Liver (tissue), 9 donors: ENCODE results near the gene CPHXL. TPM values are rescaled to one million over a fixed set of nuclear protein-coding genes. Genes with fewer than 3 reads are reported as not detected.

Experiments
- DNase-seq: peaks from one replicate; pipeline ENCODE4 v3.0.0-alpha.2; 2017; ENCODE audit warnings: low spot score
- H3K27ac ChIP-seq, 2 donors: one replicate each; pipeline ENCODE4 v1.7.0; 2013; ENCODE audit warnings: inconsistent platforms in 2 of 2, low read length in 2 of 2, control low read depth in 1 of 2, low read depth in 1 of 2, mild to moderate bottlenecking in 1 of 2
- H3K27me3 ChIP-seq, 4 donors: one replicate each; pipeline versions ENCODE4 v1.6.1 to v1.7.0; 2013; ENCODE audit warnings: low read length in 3 of 4, inconsistent platforms in 1 of 4, mild to moderate bottlenecking in 1 of 4, moderate library complexity in 1 of 4; ENCODE audit not compliant: control insufficient read depth in 4 of 4, insufficient read depth in 4 of 4
- H3K36me3 ChIP-seq, 4 donors: one replicate each; pipeline versions ENCODE4 v1.6.1 to v1.7.0; 2013; ENCODE audit warnings: low read length in 3 of 4, mild to moderate bottlenecking in 3 of 4, low read depth in 1 of 4, moderate library complexity in 1 of 4; ENCODE audit not compliant: control insufficient read depth in 4 of 4, insufficient read depth in 3 of 4
- H3K4me1 ChIP-seq, 4 donors: one replicate each; pipeline versions ENCODE4 v1.6.1 to v1.7.0; 2013; ENCODE audit warnings: low read length in 3 of 4, mild to moderate bottlenecking in 3 of 4, moderate library complexity in 1 of 4; ENCODE audit not compliant: control insufficient read depth in 4 of 4, insufficient read depth in 4 of 4
- H3K4me3 ChIP-seq, 3 donors: one replicate each; pipeline versions ENCODE4 v1.6.1 to v1.7.0; 2013; ENCODE audit warnings: low read length in 3 of 3, control low read depth in 1 of 3, low read depth in 1 of 3, mild to moderate bottlenecking in 1 of 3
- H3K9ac ChIP-seq, 2 donors: one replicate each; pipeline ENCODE4 v1.7.0; 2013; ENCODE audit warnings: low read length in 2 of 2, mild to moderate bottlenecking in 2 of 2, moderate library complexity in 2 of 2, control low read depth in 1 of 2, low read depth in 1 of 2
- H3K9me3 ChIP-seq, 4 donors: one replicate each; pipeline versions ENCODE4 v1.6.1 to v1.7.0; 2013; ENCODE audit warnings: low read length in 3 of 4; ENCODE audit not compliant: control insufficient read depth in 4 of 4
- EGR1 ChIP-seq, 2 donors: IDR thresholded peaks; 2 replicates each; pipeline ENCODE4 v1.6.1; 2016 to 2018; ENCODE audit warnings: antibody characterized with exemption in 2 of 2, low read depth in 2 of 2
- FOXA1 ChIP-seq: IDR thresholded peaks from 2 replicates; pipeline ENCODE4 v1.6.1; 2016; ENCODE audit warnings: antibody characterized with exemption
- FOXA2 ChIP-seq: IDR thresholded peaks from 2 replicates; pipeline ENCODE4 v1.6.1; 2016; ENCODE audit warnings: antibody characterized with exemption
- GABPA ChIP-seq, 2 donors: IDR thresholded peaks in 1 of 2; conservative IDR thresholded peaks in 1 of 2; 2 replicates each; pipeline ENCODE4 v1.6.1; 2016; ENCODE audit warnings: antibody characterized with exemption in 2 of 2, mild to moderate bottlenecking in 1 of 2, moderate library complexity in 1 of 2
- HNF4A ChIP-seq, 2 donors: conservative IDR thresholded peaks; 2 replicates each; pipeline ENCODE4 v1.6.1; 2016; ENCODE audit warnings: antibody characterized with exemption in 2 of 2, mild to moderate bottlenecking in 2 of 2
- HNF4G ChIP-seq: IDR thresholded peaks from 2 replicates; pipeline ENCODE4 v1.6.1; 2016; ENCODE audit warnings: antibody characterized with exemption
- JUND ChIP-seq, 2 donors: IDR thresholded peaks; 2 replicates each; pipeline ENCODE4 v1.6.1; 2016; ENCODE audit warnings: antibody characterized with exemption in 2 of 2
- NR2F2 ChIP-seq: IDR thresholded peaks from 2 replicates; pipeline ENCODE4 v1.6.1; 2016; ENCODE audit warnings: antibody characterized with exemption
- RAD21 ChIP-seq, 2 donors: IDR thresholded peaks; 2 replicates each; pipeline ENCODE4 v1.6.1; 2016; ENCODE audit warnings: antibody characterized with exemption in 2 of 2, mild to moderate bottlenecking in 2 of 2
- RXRA ChIP-seq, 2 donors: IDR thresholded peaks; 2 replicates each; pipeline ENCODE4 v1.6.1; 2017 to 2018; ENCODE audit warnings: antibody characterized with exemption in 2 of 2, mild to moderate bottlenecking in 1 of 2
- SP1 ChIP-seq: IDR thresholded peaks from 2 replicates; pipeline ENCODE4 v1.6.1; 2018; ENCODE audit warnings: antibody characterized with exemption, mild to moderate bottlenecking
- TAF1 ChIP-seq: conservative IDR thresholded peaks from 2 replicates; pipeline ENCODE4 v1.6.1; 2016; ENCODE audit warnings: antibody characterized with exemption, mild to moderate bottlenecking
- YY1 ChIP-seq: IDR thresholded peaks from 2 replicates; pipeline ENCODE4 v1.6.1; 2016; ENCODE audit warnings: antibody characterized with exemption, mild to moderate bottlenecking
- WGBS: extraction: QIAGEN DNeasy Blood & Tissue Kit; methylation state at CpG from one replicate; pipeline ENCODE4 v1.1.7; 2013; 5-methylcytosine and 5-hydroxymethylcytosine counted together
- polyA plus RNA-seq, 2 donors: library from polyadenylated mRNA; stranded (reverse) in 1 of 2; unstranded in 1 of 2; fragments of 200-250 nt in 1 of 2; fragments of >200 nt in 1 of 2; fragmentation: Nextera tagmentation in 1 of 2; extraction: Ambion mirVana in 1 of 2; gene quantifications; one replicate each; pipeline versions ENCODE4 v1.2.1 to v1.2.3, GENCODE V29; 2013 to 2015
- total RNA-seq, 2 donors: library from RNA; depleted of rRNA; stranded (reverse); fragments of >200 nt; gene quantifications; one replicate each; pipeline ENCODE4 v1.2.3, GENCODE V29; 2014
- TF ChIP-seq, protein P1 (sequence below): fragments of 150-350 bp; IDR thresholded peaks from 2 replicates; pipeline ENCODE4 v1.5.1; 2017; ENCODE audit warnings: improper control_type of control experiment, low read depth, low read length; ENCODE audit not compliant: missing input control
- TF ChIP-seq, protein P2 (sequence below): IDR thresholded peaks from 2 replicates; pipeline ENCODE4 v1.6.1; 2016; ENCODE audit warnings: antibody characterized with exemption
- TF ChIP-seq, protein P3 (sequence below): IDR thresholded peaks from 2 replicates; pipeline ENCODE4 v1.6.1; 2016; ENCODE audit warnings: antibody characterized with exemption
- TF ChIP-seq, protein P4 (sequence below): IDR thresholded peaks from 2 replicates; pipeline ENCODE4 v1.6.1; 2016; ENCODE audit warnings: antibody characterized with exemption
- TF ChIP-seq, protein P5 (sequence below): IDR thresholded peaks from 2 replicates; pipeline ENCODE4 v1.6.1; 2016; ENCODE audit warnings: antibody characterized with exemption, mild to moderate bottlenecking
- donor health status: healthy.
- donor health status: healthy.
- donor health status: healthy.
- donor health status: healthy.
- donor health status: healthy.

The CPHXL gene
- total and polyA plus RNA-seq, 4 donors = not detected

DNA sequence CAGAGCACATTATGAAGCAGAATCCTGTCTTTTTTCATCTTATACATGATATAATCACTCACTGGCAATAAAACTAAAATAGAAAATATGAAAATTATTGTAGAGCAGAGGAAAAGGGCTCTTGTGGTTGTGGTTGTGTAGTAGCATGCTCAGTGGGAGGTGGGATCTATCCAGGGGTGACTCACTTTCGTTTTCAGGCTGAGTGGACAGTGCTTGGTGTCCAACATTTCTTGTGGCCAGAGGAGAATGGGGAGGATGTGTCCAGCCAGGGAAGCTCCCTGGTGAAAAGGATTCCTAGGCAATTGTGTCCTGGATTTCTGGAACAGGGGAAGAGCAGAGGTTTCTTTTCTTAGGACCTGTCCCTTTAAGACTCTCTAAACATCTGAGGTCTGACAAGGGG lies 31.9 kb upstream of the CPHXL start:
- no peaks in the 10 kb centered on the region for H3K9me3 ChIP-seq
- H3K27me3 ChIP-seq = no peaks in the 10 kb centered on the region
- no peak overlapping the region for H3K9ac ChIP-seq
- 60% methylated on average over 1 of the region's 1 CpG for WGBS
- H3K4me3 ChIP-seq = no peak overlapping the region
- H3K4me1 ChIP-seq = no peaks in the 10 kb centered on the region
- no peak for DNase-seq
- no peaks in the 10 kb centered on the region for H3K36me3 ChIP-seq
- TF ChIP-seq FOXA2 = no peak
- TF ChIP-seq, protein P1, sequence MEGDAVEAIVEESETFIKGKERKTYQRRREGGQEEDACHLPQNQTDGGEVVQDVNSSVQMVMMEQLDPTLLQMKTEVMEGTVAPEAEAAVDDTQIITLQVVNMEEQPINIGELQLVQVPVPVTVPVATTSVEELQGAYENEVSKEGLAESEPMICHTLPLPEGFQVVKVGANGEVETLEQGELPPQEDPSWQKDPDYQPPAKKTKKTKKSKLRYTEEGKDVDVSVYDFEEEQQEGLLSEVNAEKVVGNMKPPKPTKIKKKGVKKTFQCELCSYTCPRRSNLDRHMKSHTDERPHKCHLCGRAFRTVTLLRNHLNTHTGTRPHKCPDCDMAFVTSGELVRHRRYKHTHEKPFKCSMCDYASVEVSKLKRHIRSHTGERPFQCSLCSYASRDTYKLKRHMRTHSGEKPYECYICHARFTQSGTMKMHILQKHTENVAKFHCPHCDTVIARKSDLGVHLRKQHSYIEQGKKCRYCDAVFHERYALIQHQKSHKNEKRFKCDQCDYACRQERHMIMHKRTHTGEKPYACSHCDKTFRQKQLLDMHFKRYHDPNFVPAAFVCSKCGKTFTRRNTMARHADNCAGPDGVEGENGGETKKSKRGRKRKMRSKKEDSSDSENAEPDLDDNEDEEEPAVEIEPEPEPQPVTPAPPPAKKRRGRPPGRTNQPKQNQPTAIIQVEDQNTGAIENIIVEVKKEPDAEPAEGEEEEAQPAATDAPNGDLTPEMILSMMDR = no peak
- no peak for TF ChIP-seq TAF1
- no peak for TF ChIP-seq HNF4A (conservative IDR thresholded peaks at IDR 0.05)
- no peak for TF ChIP-seq HNF4G
- TF ChIP-seq NR2F2 = no peak
- TF ChIP-seq RXRA (IDR thresholded peaks at IDR 0.05) = no peak
- TF ChIP-seq, protein P2, sequence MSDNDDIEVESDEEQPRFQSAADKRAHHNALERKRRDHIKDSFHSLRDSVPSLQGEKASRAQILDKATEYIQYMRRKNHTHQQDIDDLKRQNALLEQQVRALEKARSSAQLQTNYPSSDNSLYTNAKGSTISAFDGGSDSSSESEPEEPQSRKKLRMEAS = no peak
- TF ChIP-seq, protein P3, sequence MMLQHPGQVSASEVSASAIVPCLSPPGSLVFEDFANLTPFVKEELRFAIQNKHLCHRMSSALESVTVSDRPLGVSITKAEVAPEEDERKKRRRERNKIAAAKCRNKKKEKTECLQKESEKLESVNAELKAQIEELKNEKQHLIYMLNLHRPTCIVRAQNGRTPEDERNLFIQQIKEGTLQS = no peak
- no peak for TF ChIP-seq RAD21 (IDR thresholded peaks at IDR 0.05)
- TF ChIP-seq GABPA (IDR thresholded peaks at IDR 0.05 in 1 of 2, conservative IDR thresholded peaks at IDR 0.05 in 1 of 2) = no peak
- TF ChIP-seq, protein P4, sequence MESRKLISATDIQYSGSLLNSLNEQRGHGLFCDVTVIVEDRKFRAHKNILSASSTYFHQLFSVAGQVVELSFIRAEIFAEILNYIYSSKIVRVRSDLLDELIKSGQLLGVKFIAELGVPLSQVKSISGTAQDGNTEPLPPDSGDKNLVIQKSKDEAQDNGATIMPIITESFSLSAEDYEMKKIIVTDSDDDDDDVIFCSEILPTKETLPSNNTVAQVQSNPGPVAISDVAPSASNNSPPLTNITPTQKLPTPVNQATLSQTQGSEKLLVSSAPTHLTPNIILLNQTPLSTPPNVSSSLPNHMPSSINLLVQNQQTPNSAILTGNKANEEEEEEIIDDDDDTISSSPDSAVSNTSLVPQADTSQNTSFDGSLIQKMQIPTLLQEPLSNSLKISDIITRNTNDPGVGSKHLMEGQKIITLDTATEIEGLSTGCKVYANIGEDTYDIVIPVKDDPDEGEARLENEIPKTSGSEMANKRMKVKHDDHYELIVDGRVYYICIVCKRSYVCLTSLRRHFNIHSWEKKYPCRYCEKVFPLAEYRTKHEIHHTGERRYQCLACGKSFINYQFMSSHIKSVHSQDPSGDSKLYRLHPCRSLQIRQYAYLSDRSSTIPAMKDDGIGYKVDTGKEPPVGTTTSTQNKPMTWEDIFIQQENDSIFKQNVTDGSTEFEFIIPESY = no peak
- no peak for TF ChIP-seq EGR1 (IDR thresholded peaks at IDR 0.05; ENCODE audit: low read depth in 2 of 2)
- TF ChIP-seq SP1 = no peak
- no peak for TF ChIP-seq FOXA1
- no peak for TF ChIP-seq JUND (IDR thresholded peaks at IDR 0.05)
- TF ChIP-seq, protein P5, sequence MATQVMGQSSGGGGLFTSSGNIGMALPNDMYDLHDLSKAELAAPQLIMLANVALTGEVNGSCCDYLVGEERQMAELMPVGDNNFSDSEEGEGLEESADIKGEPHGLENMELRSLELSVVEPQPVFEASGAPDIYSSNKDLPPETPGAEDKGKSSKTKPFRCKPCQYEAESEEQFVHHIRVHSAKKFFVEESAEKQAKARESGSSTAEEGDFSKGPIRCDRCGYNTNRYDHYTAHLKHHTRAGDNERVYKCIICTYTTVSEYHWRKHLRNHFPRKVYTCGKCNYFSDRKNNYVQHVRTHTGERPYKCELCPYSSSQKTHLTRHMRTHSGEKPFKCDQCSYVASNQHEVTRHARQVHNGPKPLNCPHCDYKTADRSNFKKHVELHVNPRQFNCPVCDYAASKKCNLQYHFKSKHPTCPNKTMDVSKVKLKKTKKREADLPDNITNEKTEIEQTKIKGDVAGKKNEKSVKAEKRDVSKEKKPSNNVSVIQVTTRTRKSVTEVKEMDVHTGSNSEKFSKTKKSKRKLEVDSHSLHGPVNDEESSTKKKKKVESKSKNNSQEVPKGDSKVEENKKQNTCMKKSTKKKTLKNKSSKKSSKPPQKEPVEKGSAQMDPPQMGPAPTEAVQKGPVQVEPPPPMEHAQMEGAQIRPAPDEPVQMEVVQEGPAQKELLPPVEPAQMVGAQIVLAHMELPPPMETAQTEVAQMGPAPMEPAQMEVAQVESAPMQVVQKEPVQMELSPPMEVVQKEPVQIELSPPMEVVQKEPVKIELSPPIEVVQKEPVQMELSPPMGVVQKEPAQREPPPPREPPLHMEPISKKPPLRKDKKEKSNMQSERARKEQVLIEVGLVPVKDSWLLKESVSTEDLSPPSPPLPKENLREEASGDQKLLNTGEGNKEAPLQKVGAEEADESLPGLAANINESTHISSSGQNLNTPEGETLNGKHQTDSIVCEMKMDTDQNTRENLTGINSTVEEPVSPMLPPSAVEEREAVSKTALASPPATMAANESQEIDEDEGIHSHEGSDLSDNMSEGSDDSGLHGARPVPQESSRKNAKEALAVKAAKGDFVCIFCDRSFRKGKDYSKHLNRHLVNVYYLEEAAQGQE = no peak
- no peak for TF ChIP-seq YY1
- H3K27ac ChIP-seq = no peak overlapping the region
